ENCODE data around the gene RASGRP4. TPM values are rescaled to one million over a fixed set of nuclear protein-coding genes. Genes with fewer than 3 reads are reported as not detected.

The RASGRP4 gene
- total and polyA plus RNA-seq, 7 donors: 0.69 to 3.6 (median 3.0) TPM

GRCh38 chr19:38417544-38418506, 8.2 kb downstream of the RASGRP4 start:
- Histone ChIP-seq H3K4me1 (peaks cover 0 to 11% (median 7%) of the 10 kb centered on the region in 4 donors), H3K27me3 (peaks cover 4 to 38% (median 16%) of the 10 kb centered on the region in 3 donors), H3K27ac (no peak overlapping the region), H3K36me3 (no peaks in the 10 kb centered on the region), H3K9me3 (no peaks in the 10 kb centered on the region), H3K4me3 (peak overlapping the region in 3 of 4 donors; percentile 5 to 19 (median 14))
- DNase-seq: peak; percentile 80
- TF ChIP-seq CTCF (IDR thresholded peaks at IDR 0.05) (no peak), POLR2AphosphoS5 (IDR thresholded peaks at IDR 0.05) (no peak), POLR2A (IDR thresholded peaks at IDR 0.05) (no peak), EP300 (IDR thresholded peaks at IDR 0.05) (no peak)
- intact Hi-C loops (cut with DNase I): no loop called here
- 5 to 11% methylated on average over 49 of the region's 49 CpGs for WGBS, 2 donors

GRCh38 chr19:38417146-38417543, 8.9 kb downstream of the RASGRP4 start:
- whole genome bisulfite sequencing, 2 donors: 83 to 86% methylated on average over 8 of the region's 8 CpGs
- Histone ChIP-seq H3K27me3 (peaks cover 4 to 36% (median 16%) of the 10 kb centered on the region in 3 donors), H3K27ac (no peak overlapping the region), H3K9me3 (no peaks in the 10 kb centered on the region), H3K4me3 (no peak overlapping the region), H3K4me1 (peaks cover 0 to 11% (median 7%) of the 10 kb centered on the region in 4 donors), H3K36me3 (no peaks in the 10 kb centered on the region)
- intact Hi-C loops (cut with DNase I): no loop called here
- DNase-seq: no peak
- TF ChIP-seq EP300 (IDR thresholded peaks at IDR 0.05) (no peak), POLR2AphosphoS5 (IDR thresholded peaks at IDR 0.05) (no peak), POLR2A (IDR thresholded peaks at IDR 0.05) (no peak), CTCF (IDR thresholded peaks at IDR 0.05) (no peak)

GRCh38 chr19:38413416-38413815, 12.6 kb downstream of the RASGRP4 start:
- Histone ChIP-seq H3K27me3 (peaks cover 4 to 25% (median 12%) of the 10 kb centered on the region in 3 donors), H3K27ac (no peak overlapping the region), H3K4me3 (no peak overlapping the region), H3K36me3 (peaks cover 0 to 5% (median 1%) of the 10 kb centered on the region in 4 donors), H3K4me1 (peaks cover 0 to 11% (median 7%) of the 10 kb centered on the region in 4 donors), H3K9me3 (no peaks in the 10 kb centered on the region)
- TF ChIP-seq POLR2AphosphoS5 (IDR thresholded peaks at IDR 0.05) (no peak), EP300 (IDR thresholded peaks at IDR 0.05) (no peak), POLR2A (IDR thresholded peaks at IDR 0.05) (no peak), CTCF (IDR thresholded peaks at IDR 0.05) (no peak)
- WGBS, 2 donors: 90 to 93% methylated on average over 6 of the region's 6 CpGs
- intact Hi-C loops (cut with DNase I): no loop called here
- no peak for DNase-seq

GRCh38 chr19:38412961-38413360, 13.1 kb downstream of the RASGRP4 start:
- intact Hi-C loops (cut with DNase I): no loop called here

More at GRCh38 chr19:38412961-38413360, 13.1 kb downstream of the RASGRP4 start:
- H3K27ac ChIP-seq: no peak overlapping the region
- no peak for TF ChIP-seq POLR2AphosphoS5 (IDR thresholded peaks at IDR 0.05)
- TF ChIP-seq CTCF (IDR thresholded peaks at IDR 0.05): no peak
- no peak for TF ChIP-seq POLR2A (IDR thresholded peaks at IDR 0.05)
- no peak overlapping the region for H3K4me3 ChIP-seq
- 83 to 85% methylated on average over 11 of the region's 11 CpGs for WGBS, 2 donors
- H3K9me3 ChIP-seq: no peaks in the 10 kb centered on the region
- peaks cover 0 to 21% (median 9%) of the 10 kb centered on the region in 3 donors for H3K27me3 ChIP-seq
- H3K36me3 ChIP-seq: peaks cover 0 to 7% (median 3%) of the 10 kb centered on the region in 4 donors
- no peak for DNase-seq
- H3K4me1 ChIP-seq: peaks cover 0 to 6% (median 4%) of the 10 kb centered on the region in 4 donors
